PC-9 (cell line): ENCODE results near the gene CDH18.

Source experiments
- EZH2 ChIP-seq: fragments of 200-600 bp; sonication (generic); IDR thresholded peaks from 2 replicates; pipeline ENCODE4 v1.8.0; 2017; ENCODE audit warnings: antibody characterized with exemption, low read depth
- TF ChIP-seq, protein P1 (sequence below): fragments of 200-600 bp; sonication (generic); conservative IDR thresholded peaks from 2 replicates; pipeline ENCODE4 v1.6.1; 2017; ENCODE audit warnings: mixed run types, antibody characterized with exemption, mild to moderate bottlenecking, moderate library complexity

DNA sequence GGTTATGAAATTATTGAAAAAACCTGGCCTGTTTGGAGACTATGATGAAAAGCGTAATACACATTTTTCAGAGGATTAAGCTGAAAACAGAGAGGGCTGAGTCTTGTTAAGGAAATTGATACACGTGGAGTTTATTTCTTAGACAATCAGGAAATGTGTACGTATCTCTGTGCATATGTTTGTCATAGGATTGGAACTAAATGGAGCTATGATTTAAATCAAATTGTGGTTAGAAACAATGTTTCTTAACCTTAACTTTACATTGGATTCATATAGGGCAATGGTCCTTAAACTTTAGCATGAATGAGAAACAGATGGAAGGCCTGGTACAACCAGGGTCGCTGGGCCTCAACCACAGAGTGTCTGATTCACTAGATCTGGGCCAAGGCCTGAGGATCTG, 451.6 kb downstream of the CDH18 start:
- TF ChIP-seq, protein P1, sequence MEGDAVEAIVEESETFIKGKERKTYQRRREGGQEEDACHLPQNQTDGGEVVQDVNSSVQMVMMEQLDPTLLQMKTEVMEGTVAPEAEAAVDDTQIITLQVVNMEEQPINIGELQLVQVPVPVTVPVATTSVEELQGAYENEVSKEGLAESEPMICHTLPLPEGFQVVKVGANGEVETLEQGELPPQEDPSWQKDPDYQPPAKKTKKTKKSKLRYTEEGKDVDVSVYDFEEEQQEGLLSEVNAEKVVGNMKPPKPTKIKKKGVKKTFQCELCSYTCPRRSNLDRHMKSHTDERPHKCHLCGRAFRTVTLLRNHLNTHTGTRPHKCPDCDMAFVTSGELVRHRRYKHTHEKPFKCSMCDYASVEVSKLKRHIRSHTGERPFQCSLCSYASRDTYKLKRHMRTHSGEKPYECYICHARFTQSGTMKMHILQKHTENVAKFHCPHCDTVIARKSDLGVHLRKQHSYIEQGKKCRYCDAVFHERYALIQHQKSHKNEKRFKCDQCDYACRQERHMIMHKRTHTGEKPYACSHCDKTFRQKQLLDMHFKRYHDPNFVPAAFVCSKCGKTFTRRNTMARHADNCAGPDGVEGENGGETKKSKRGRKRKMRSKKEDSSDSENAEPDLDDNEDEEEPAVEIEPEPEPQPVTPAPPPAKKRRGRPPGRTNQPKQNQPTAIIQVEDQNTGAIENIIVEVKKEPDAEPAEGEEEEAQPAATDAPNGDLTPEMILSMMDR = no peak
- no peak for TF ChIP-seq EZH2
